Stimulated activated naive B cell treated with anti-CD40 and anti-IgM and Interleukin-4, amounts not matched to agents 10 μg/mL and 1 μg/mL and 100 μg/mL, for 72 hours (primary cell): Measurements from ENCODE around the gene TRAPPC1.
"Not testable (repeated sequence)": the region's sequence is repeated elsewhere in the genome, so short reads cannot be mapped to it uniquely, and the experiment has no call there.

ENCODE experiments used
- ATAC-seq, 2 donors: fragments of 150-1000 bp; cut with Tn5 transposase; replicated peaks; 2 replicates each; pipeline ENCODE4 v1.10.0; 2021; ENCODE audit warnings: moderate library complexity in 1 of 2
- DNase-seq: peaks from one replicate; pipeline ENCODE4 v3.0.0; 2021
- H3K27ac Mint-ChIP-seq: one replicate; pipeline ENCODE4 v1.8.0; 2022; ENCODE audit warnings: mild to moderate bottlenecking, mixed read lengths
- H3K27me3 Mint-ChIP-seq, 2 donors: one replicate each; pipeline ENCODE4 v1.8.0; 2022; ENCODE audit warnings: mixed read lengths in 2 of 2
- H3K36me3 Mint-ChIP-seq, 2 donors: one replicate each; pipeline ENCODE4 v1.8.0; 2022; ENCODE audit warnings: mixed read lengths in 2 of 2, mild to moderate bottlenecking in 1 of 2
- H3K4me1 Mint-ChIP-seq, 2 donors: one replicate each; pipeline ENCODE4 v1.8.0; 2022; ENCODE audit warnings: mixed read lengths in 2 of 2, mild to moderate bottlenecking in 1 of 2
- H3K4me3 Mint-ChIP-seq, 2 donors: one replicate each; pipeline ENCODE4 v1.8.0; 2022; ENCODE audit warnings: mild to moderate bottlenecking in 2 of 2, mixed read lengths in 2 of 2, moderate library complexity in 1 of 2
- H3K9me3 Mint-ChIP-seq, 2 donors: one replicate each; pipeline ENCODE4 v1.8.0; 2022; ENCODE audit warnings: mixed read lengths in 2 of 2, mild to moderate bottlenecking in 1 of 2

The TRAPPC1 gene

GRCh38 chr17:7953266-7953665, 21.5 kb upstream of the TRAPPC1 start:
- Mint-ChIP-seq H3K4me1 (peaks cover 4 to 12% of the 10 kb centered on the region in 2 donors), H3K36me3 (peaks cover 16 to 23% of the 10 kb centered on the region in 2 donors)
- not testable (repeated sequence) for H3K9me3 Mint-ChIP-seq, H3K4me3 Mint-ChIP-seq, H3K27me3 Mint-ChIP-seq, H3K27ac Mint-ChIP-seq, ATAC-seq, DNase-seq

- Mint-ChIP-seq H3K9me3 (no peaks in the 10 kb centered on the region), H3K4me3 (peak overlapping the region in 1 of 2 donors; percentile 3), H3K36me3 (peaks cover 32 to 39% of the 10 kb centered on the region in 2 donors), H3K4me1 (peaks cover 4 to 12% of the 10 kb centered on the region in 2 donors), H3K27ac (no peak overlapping the region), H3K27me3 (no peaks in the 10 kb centered on the region)
- peak; percentile 94 to 98 for ATAC-seq
- no peak for DNase-seq
Observed at GRCh38 chr17:7951143-7951792, 19.5 kb upstream of the TRAPPC1 start.

GRCh38 chr17:7950578-7950977, 18.8 kb upstream of the TRAPPC1 start:
- Mint-ChIP-seq H3K27ac (no peak overlapping the region), H3K4me3 (no peak overlapping the region), H3K9me3 (no peaks in the 10 kb centered on the region), H3K27me3 (no peaks in the 10 kb centered on the region), H3K36me3 (peaks cover 36 to 44% of the 10 kb centered on the region in 2 donors), H3K4me1 (peaks cover 4 to 14% of the 10 kb centered on the region in 2 donors)
- ATAC-seq (no peak), DNase-seq (no peak)

GRCh38 chr17:7947651-7948050, 15.9 kb upstream of the TRAPPC1 start:
- no peak for DNase-seq
- no peak overlapping the region for H3K4me3 Mint-ChIP-seq
- H3K4me1 Mint-ChIP-seq: peaks cover 4 to 22% of the 10 kb centered on the region in 2 donors
- H3K9me3 Mint-ChIP-seq: no peaks in the 10 kb centered on the region
- no peak for ATAC-seq
- peaks cover 58 to 62% of the 10 kb centered on the region in 2 donors for H3K36me3 Mint-ChIP-seq
- H3K27me3 Mint-ChIP-seq: no peaks in the 10 kb centered on the region
- H3K27ac Mint-ChIP-seq: no peak overlapping the region

DNA sequence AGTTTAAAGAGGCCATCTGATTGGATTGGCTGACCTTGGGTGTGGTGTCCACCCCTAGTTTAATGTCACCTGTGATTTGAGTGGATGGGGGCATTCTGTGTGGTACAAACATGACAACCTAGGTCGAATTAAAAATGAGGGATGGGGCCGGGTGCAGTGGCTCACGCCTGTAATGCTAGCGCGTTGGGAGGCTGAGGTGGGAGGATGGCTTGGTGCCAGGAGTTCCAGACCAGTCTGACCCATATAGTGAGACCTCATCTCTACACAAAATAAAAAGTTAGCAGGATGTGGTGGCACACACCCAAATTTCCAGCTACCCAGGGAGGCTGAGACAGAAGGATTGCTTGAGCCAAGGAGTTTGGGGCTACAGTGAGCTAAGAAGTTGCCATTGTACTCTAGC, 14.7 kb upstream of the TRAPPC1 start:
- Mint-ChIP-seq H3K4me1 (peaks cover 2 to 14% of the 10 kb centered on the region in 2 donors), H3K27me3 (no peaks in the 10 kb centered on the region), H3K36me3 (peaks cover 63 to 71% of the 10 kb centered on the region in 2 donors), H3K27ac (no peak overlapping the region), H3K4me3 (no peak overlapping the region), H3K9me3 (no peaks in the 10 kb centered on the region)
- ATAC-seq (no peak), DNase-seq (no peak)

GRCh38 chr17:7945651-7946050, 13.9 kb upstream of the TRAPPC1 start:
- DNase-seq: no peak
- no peaks in the 10 kb centered on the region for H3K27me3 Mint-ChIP-seq
- H3K4me3 Mint-ChIP-seq: no peak overlapping the region
- no peak for ATAC-seq
- peaks cover 71 to 79% of the 10 kb centered on the region in 2 donors for H3K36me3 Mint-ChIP-seq
- H3K4me1 Mint-ChIP-seq: peaks cover 0 to 10% of the 10 kb centered on the region in 2 donors
- H3K9me3 Mint-ChIP-seq: no peaks in the 10 kb centered on the region
- H3K27ac Mint-ChIP-seq: peak overlapping the region; percentile 44

DNA sequence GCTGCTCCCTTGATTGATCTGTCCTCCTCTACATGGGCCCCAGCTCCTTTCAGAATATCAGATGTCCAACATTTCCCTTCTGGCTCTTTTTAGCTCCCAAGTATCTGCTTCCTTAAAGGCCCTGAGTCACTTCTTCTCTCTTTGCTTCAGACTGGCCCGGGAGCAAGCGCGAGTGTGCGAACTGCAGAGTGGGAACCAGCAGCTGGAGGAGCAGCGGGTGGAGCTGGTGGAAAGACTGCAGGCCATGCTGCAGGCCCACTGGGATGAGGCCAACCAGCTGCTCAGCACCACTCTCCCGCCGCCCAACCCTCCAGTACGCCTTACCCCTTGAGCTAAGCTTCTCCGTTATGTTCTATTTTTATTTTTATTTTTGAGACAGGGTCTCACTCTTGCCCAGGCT, 12.6 kb upstream of the TRAPPC1 start:
- peak overlapping the region; percentile 47 for H3K27ac Mint-ChIP-seq
- peaks cover 0 to 10% of the 10 kb centered on the region in 2 donors for H3K4me1 Mint-ChIP-seq
- DNase-seq: no peak
- H3K36me3 Mint-ChIP-seq: peaks cover 73 to 76% of the 10 kb centered on the region in 2 donors
- ATAC-seq: no peak
- no peak overlapping the region for H3K4me3 Mint-ChIP-seq
- H3K9me3 Mint-ChIP-seq: no peaks in the 10 kb centered on the region
- H3K27me3 Mint-ChIP-seq: no peaks in the 10 kb centered on the region

DNA sequence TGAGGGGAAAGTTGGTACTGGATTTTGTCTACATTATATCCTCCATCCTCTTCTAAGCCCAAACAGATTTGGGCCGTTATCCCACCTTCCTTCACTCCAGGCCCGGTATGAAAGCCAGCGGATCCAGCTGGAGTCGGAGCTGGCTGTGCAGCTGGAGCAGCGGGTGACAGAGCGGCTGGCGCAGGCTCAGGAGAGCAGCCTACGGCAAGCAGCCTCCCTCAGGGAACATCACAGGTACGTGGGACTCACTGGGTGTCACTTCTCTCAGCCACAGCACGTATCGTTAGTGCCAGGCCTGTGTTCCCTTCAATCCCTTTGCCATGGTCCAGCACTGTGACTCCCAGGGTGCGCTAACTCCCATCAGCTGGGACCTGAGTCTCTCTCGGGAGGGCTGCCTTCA, 11.5 kb upstream of the TRAPPC1 start:
- H3K36me3 Mint-ChIP-seq: peaks cover 66 to 74% of the 10 kb centered on the region in 2 donors

DNA sequence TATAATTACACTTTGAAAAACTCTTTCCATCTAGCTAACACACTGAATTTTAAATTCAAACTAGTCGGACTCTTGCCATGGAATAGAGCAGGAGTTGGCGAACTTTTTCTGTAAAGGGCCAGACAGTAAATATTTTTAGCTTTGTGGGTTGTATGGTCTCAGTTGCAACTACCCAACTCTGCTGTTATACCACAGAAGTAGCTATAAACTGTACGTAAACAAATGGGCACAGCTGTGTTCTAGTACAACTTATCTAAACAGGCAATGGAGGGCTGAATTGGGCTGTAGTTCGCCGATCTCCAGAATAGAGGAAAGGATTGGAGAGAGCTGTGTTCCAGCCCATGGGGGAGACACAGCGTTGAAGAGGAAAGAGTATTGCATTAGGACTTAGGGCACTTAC, 9.0 kb upstream of the TRAPPC1 start:
- ATAC-seq: no peak
- DNase-seq: no peak
- Mint-ChIP-seq H3K4me3 (no peak overlapping the region), H3K36me3 (peaks cover 58 to 74% of the 10 kb centered on the region in 2 donors), H3K9me3 (no peaks in the 10 kb centered on the region), H3K4me1 (peaks cover 0 to 9% of the 10 kb centered on the region in 2 donors), H3K27ac (no peak overlapping the region), H3K27me3 (no peaks in the 10 kb centered on the region)

More for the DNA sequence above, 11.5 kb upstream of the TRAPPC1 start:
- DNase-seq (no peak), ATAC-seq (no peak)
- no peak overlapping the region for H3K27ac Mint-ChIP-seq
- peaks cover 0 to 10% of the 10 kb centered on the region in 2 donors for H3K4me1 Mint-ChIP-seq
- H3K4me3 Mint-ChIP-seq: no peak overlapping the region
- H3K9me3 Mint-ChIP-seq: no peaks in the 10 kb centered on the region
- H3K27me3 Mint-ChIP-seq: no peaks in the 10 kb centered on the region

- Mint-ChIP-seq H3K9me3 (no peaks in the 10 kb centered on the region), H3K36me3 (peaks cover 54 to 75% of the 10 kb centered on the region in 2 donors), H3K4me1 (peaks cover 2 to 5% of the 10 kb centered on the region in 2 donors), H3K27ac (no peak overlapping the region), H3K27me3 (no peaks in the 10 kb centered on the region), H3K4me3 (no peak overlapping the region)
- DNase-seq: no peak
- no peak for ATAC-seq
Observed at GRCh38 chr17:7940034-7940433, 8.3 kb upstream of the TRAPPC1 start.

DNA sequence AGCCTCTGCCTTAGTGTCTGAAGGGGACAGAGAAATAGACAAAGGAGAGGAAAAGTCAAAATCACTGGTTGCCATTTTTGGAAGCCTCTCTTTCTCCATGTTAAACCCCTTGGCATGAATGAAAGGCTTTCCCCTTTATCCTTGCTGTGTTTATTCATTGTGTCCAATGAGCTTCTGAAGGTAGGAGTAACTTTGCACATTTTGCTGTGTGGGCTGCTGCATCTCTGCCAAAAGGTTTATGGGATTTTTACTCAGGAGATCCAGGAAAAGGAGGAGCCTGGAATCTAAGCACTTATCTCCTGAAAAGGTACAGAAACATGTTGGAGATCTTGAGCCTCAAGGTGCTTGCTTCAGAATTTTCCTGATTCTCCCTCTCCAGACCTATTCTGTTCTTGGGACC, 4.1 kb upstream of the TRAPPC1 start:
- Mint-ChIP-seq H3K4me1 (peaks cover 23 to 29% of the 10 kb centered on the region in 2 donors), H3K4me3 (no peak overlapping the region), H3K27ac (no peak overlapping the region), H3K36me3 (peaks cover 24 to 64% of the 10 kb centered on the region in 2 donors), H3K27me3 (no peaks in the 10 kb centered on the region), H3K9me3 (no peaks in the 10 kb centered on the region)
- ATAC-seq: no peak
- no peak for DNase-seq

DNA sequence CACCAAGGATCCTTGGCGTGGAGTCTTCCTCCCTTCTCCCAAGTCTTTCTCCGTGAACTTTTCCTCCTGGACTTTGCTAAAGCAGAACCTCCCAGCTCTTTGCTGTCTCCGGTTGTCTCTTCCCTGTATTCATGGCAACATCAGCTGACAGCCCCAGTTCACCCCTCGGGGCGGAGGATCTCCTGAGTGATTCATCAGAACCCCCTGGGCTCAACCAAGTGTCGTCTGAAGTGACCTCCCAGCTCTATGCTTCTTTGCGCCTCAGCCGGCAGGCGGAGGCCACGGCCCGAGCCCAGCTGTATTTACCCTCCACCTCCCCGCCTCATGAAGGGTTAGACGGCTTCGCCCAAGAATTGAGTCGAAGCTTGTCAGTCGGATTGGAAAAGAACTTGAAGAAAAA, 1.2 kb upstream of the TRAPPC1 start:
- peak overlapping the region; percentile 85 to 99 for H3K4me3 Mint-ChIP-seq
- no peaks in the 10 kb centered on the region for H3K27me3 Mint-ChIP-seq
- H3K27ac Mint-ChIP-seq: peak overlapping the region; percentile 99
- H3K4me1 Mint-ChIP-seq: peaks cover 32 to 39% of the 10 kb centered on the region in 2 donors
- peaks cover 13 to 58% of the 10 kb centered on the region in 2 donors for H3K36me3 Mint-ChIP-seq
- ATAC-seq (peak; percentile 12 to 32), DNase-seq (no peak)
- H3K9me3 Mint-ChIP-seq: no peaks in the 10 kb centered on the region

DNA sequence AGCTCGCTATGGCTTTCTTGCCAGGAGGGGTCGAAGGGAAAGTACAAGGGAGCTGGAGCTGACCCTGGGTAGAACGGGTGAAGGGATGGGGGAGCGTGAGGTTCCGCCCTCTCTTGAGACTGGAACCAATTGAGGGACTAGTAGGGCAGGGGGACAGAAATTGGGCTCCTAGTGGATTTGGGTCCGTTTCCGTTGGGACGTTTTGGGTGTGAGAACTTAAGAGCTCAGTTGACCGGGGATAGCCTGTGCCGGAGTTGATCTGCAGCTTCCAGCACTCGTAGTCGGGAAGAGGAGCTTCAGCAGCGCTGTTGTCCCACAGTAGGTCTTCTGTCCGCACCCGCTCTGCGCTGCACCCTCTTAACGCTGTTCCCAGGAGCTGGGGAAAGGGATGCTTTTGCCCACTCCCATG, 741 bp upstream of the TRAPPC1 start:
- H3K27me3 Mint-ChIP-seq: no peaks in the 10 kb centered on the region
- ATAC-seq (peak; percentile 38 to 44), DNase-seq (no peak)
- H3K4me1 Mint-ChIP-seq: peaks cover 33 to 39% of the 10 kb centered on the region in 2 donors
- peaks cover 15 to 61% of the 10 kb centered on the region in 2 donors for H3K36me3 Mint-ChIP-seq
- peak overlapping the region; percentile 85 to 99 for H3K4me3 Mint-ChIP-seq
- peak overlapping the region; percentile 99 for H3K27ac Mint-ChIP-seq
- no peaks in the 10 kb centered on the region for H3K9me3 Mint-ChIP-seq

GRCh38 chr17:7930841-7931631, 710 bp downstream of the TRAPPC1 start:
- ATAC-seq (no peak), DNase-seq (no peak)
- Mint-ChIP-seq H3K4me3 (peak overlapping the region; percentile 85 to 99), H3K27ac (peak overlapping the region; percentile 99), H3K27me3 (no peaks in the 10 kb centered on the region), H3K36me3 (peaks cover 10 to 50% of the 10 kb centered on the region in 2 donors), H3K4me1 (peaks cover 33 to 39% of the 10 kb centered on the region in 2 donors), H3K9me3 (no peaks in the 10 kb centered on the region)
